ENCODE results near the gene BTAF1. TPM values are rescaled to one million over a fixed set of nuclear protein-coding genes. Genes with fewer than 3 reads are reported as not detected.

Gene BTAF1
- total RNA-seq, 1 experiment from 2014 or later, result 45.2 TPM

DNA sequence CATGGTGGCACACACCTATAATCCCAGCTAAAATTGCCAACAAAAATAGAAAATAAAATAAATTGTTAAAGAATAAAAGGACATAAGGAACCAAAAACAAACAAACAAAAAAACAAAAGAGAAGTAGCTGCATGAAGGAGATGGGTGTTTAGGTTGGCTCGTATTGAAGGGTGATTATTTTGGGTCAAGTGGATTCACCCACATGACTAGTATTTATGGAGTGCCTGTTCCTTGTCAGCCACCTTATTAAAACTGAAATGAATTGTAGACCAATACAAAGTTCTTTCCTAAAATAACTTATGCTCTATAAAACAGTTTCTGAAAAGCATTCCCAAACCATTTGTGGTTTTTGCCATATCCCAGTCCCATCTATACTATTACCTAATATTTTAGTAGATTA lies 138.7 kb downstream of the BTAF1 start:
- Histone ChIP-seq H3K79me1 (ENCODE audit: insufficient read depth, low read depth, low read length, poor library complexity, severe bottlenecking) (no peaks in the 10 kb centered on the region), H3K79me2 (ENCODE audit: insufficient read depth, low read length) (no peaks in the 10 kb centered on the region), H2BK120ac (ENCODE audit: low read depth, low read length, poor library complexity, severe bottlenecking) (no peak overlapping the region), H2AK5ac (ENCODE audit: insufficient read length, low read length) (no peak overlapping the region), H2BK12ac (ENCODE audit: insufficient read length, low read depth, low read length) (no peak overlapping the region), H2AFZ (ENCODE audit: low read length) (no peak overlapping the region), H3K9me3 (ENCODE audit: control insufficient read depth, low read depth, low read length) (no peaks in the 10 kb centered on the region), H4K8ac (replicated peaks; ENCODE audit: insufficient read length, low read depth, low read length) (no peak overlapping the region), H2BK5ac (ENCODE audit: insufficient read length, low read length) (no peak overlapping the region), H3T11ph (ENCODE audit: low read length) (no peak overlapping the region), H4K5ac (ENCODE audit: insufficient read length, low read depth, low read length) (no peak overlapping the region), H4K20me1 (ENCODE audit: control insufficient read depth, insufficient read depth, insufficient read length) (no peaks in the 10 kb centered on the region), H3K27me3 (ENCODE audit: insufficient read depth, low read length) (no peaks in the 10 kb centered on the region), H3K4me1 (ENCODE audit: insufficient read depth, low read length) (no peaks in the 10 kb centered on the region), H3K56ac (ENCODE audit: insufficient read length, low read depth, low read length) (no peak overlapping the region), H3K14ac (ENCODE audit: insufficient read depth, low read length) (no peak overlapping the region), H3K23me2 (ENCODE audit: insufficient read length, low read depth, low read length, poor library complexity, severe bottlenecking) (no peaks in the 10 kb centered on the region), H3K4me2 (ENCODE audit: insufficient read depth, insufficient read length, low read length) (no peak overlapping the region), H3K9ac (ENCODE audit: extremely low read depth, insufficient read length, low read length) (no peak overlapping the region), H3K4ac (ENCODE audit: low read depth, low read length) (no peak overlapping the region), H4K91ac (ENCODE audit: insufficient read length, low read depth, low read length) (no peak overlapping the region), H2BK20ac (ENCODE audit: low read depth, low read length, poor library complexity, severe bottlenecking) (no peak overlapping the region), H3K18ac (ENCODE audit: insufficient read length, low read depth, low read length) (no peak overlapping the region), H2BK15ac (ENCODE audit: low read depth, low read length) (no peak overlapping the region), H3K23ac (ENCODE audit: insufficient read length, low read depth, low read length) (no peak overlapping the region), H3K27ac (ENCODE audit: insufficient read length, low read depth, low read length) (no peak overlapping the region)
- Mint-ChIP-seq H3K9me3 (no peaks in the 10 kb centered on the region), H3K27ac (no peak overlapping the region), H3K36me3 (ENCODE audit: insufficient read depth in 1 of 3, low read depth in 3 of 3) (no peaks in the 10 kb centered on the region), H3K4me3 (no peak overlapping the region), H3K27me3 (ENCODE audit: low read depth) (no peaks in the 10 kb centered on the region), H3K4me1 (no peaks in the 10 kb centered on the region)
- WGBS (ENCODE audit: extremely low coverage, insufficient read length, low lambda C conversion rate), result no CpG with 5 or more reads among the region's 1 CpG
- TF ChIP-seq, protein P1, sequence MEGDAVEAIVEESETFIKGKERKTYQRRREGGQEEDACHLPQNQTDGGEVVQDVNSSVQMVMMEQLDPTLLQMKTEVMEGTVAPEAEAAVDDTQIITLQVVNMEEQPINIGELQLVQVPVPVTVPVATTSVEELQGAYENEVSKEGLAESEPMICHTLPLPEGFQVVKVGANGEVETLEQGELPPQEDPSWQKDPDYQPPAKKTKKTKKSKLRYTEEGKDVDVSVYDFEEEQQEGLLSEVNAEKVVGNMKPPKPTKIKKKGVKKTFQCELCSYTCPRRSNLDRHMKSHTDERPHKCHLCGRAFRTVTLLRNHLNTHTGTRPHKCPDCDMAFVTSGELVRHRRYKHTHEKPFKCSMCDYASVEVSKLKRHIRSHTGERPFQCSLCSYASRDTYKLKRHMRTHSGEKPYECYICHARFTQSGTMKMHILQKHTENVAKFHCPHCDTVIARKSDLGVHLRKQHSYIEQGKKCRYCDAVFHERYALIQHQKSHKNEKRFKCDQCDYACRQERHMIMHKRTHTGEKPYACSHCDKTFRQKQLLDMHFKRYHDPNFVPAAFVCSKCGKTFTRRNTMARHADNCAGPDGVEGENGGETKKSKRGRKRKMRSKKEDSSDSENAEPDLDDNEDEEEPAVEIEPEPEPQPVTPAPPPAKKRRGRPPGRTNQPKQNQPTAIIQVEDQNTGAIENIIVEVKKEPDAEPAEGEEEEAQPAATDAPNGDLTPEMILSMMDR (conservative IDR thresholded peaks at IDR 0.05), result no peak
- DNase-seq, result no peak
